Measurements from ENCODE around the gene PID1.
A peak's percentile ranks its signal among the peaks of the same experiment; 100 is the strongest.

PID1 gene

GRCh38 chr2:229270551-229271410 lies at the start of gene PID1:
Gene PID1, minus strand, starts transcription at chr2:229271287. Its CDS starts 244 bp downstream, at chr2:229271043.
- peak; percentile 29 for DNase-seq (ENCODE audit: low spot score)

- no peak for DNase-seq (ENCODE audit: low spot score)
Observed at GRCh38 chr2:229319558-229319957, 48.5 kb upstream of the PID1 start.

- no peak for DNase-seq (ENCODE audit: low spot score)
Observed at GRCh38 chr2:229314117-229314516, 43.0 kb upstream of the PID1 start.

- DNase-seq (ENCODE audit: low spot score), result no peak
Observed at GRCh38 chr2:229313591-229313990, 42.5 kb upstream of the PID1 start.

- DNase-seq (ENCODE audit: low spot score), result no peak
Observed at GRCh38 chr2:229301237-229301636, 30.1 kb upstream of the PID1 start.

- DNase-seq (ENCODE audit: low spot score), result no peak
Observed at GRCh38 chr2:229300790-229301189, 29.7 kb upstream of the PID1 start.

GRCh38 chr2:229300371-229300770 lies 29.3 kb upstream of the PID1 start:
- no peak for DNase-seq (ENCODE audit: low spot score)

- no peak for DNase-seq (ENCODE audit: low spot score)
Observed at GRCh38 chr2:229297247-229297646, 26.2 kb upstream of the PID1 start.

GRCh38 chr2:229296536-229296935 lies 25.4 kb upstream of the PID1 start:
- DNase-seq (ENCODE audit: low spot score), result no peak

- DNase-seq (ENCODE audit: low spot score), result no peak
Observed at GRCh38 chr2:229296016-229296415, 24.9 kb upstream of the PID1 start.

- DNase-seq (ENCODE audit: low spot score), result no peak
Observed at GRCh38 chr2:229287823-229288222, 16.7 kb upstream of the PID1 start.

- DNase-seq (ENCODE audit: low spot score), result no peak
Observed at GRCh38 chr2:229282758-229283546, 11.9 kb upstream of the PID1 start.

GRCh38 chr2:229279516-229279915 lies 8.4 kb upstream of the PID1 start:
- DNase-seq (ENCODE audit: low spot score), result no peak

- DNase-seq (ENCODE audit: low spot score), result no peak
Observed at GRCh38 chr2:229275506-229275905, 4.4 kb upstream of the PID1 start.

- peak; percentile 83 for DNase-seq (ENCODE audit: low spot score)
Observed at GRCh38 chr2:229273723-229274338, 2.7 kb upstream of the PID1 start.

- DNase-seq (ENCODE audit: low spot score), result no peak
Observed at GRCh38 chr2:229273006-229273722, 2.1 kb upstream of the PID1 start.

- no peak for DNase-seq (ENCODE audit: low spot score)
Observed at GRCh38 chr2:229269941-229270340, 1.1 kb downstream of the PID1 start.

- DNase-seq (ENCODE audit: low spot score), result no peak
Observed at GRCh38 chr2:229269146-229269545, 1.9 kb downstream of the PID1 start.

GRCh38 chr2:229268626-229269025 lies 2.5 kb downstream of the PID1 start:
- DNase-seq (ENCODE audit: low spot score), result no peak

GRCh38 chr2:229267080-229267479 lies 4.0 kb downstream of the PID1 start:
- no peak for DNase-seq (ENCODE audit: low spot score)

GRCh38 chr2:229265727-229266126 lies 5.4 kb downstream of the PID1 start:
- DNase-seq (ENCODE audit: low spot score), result no peak

GRCh38 chr2:229261599-229261998 lies 9.5 kb downstream of the PID1 start:
- no peak for DNase-seq (ENCODE audit: low spot score)

All from kidney tubule cell (primary cell).